ENCODE data around the gene MYBPH.

Gene MYBPH

GRCh38 chr1:203129501-203130231 lies 46.0 kb downstream of the MYBPH start:
- no peak for DNase-seq (ENCODE audit: low spot score)

GRCh38 chr1:203128716-203129500 lies 46.7 kb downstream of the MYBPH start:
- no peak for DNase-seq (ENCODE audit: low spot score)

GRCh38 chr1:203128431-203128715 lies 47.3 kb downstream of the MYBPH start:
- DNase-seq (ENCODE audit: low spot score), result no peak

- DNase-seq (ENCODE audit: low spot score), result peak; percentile 81
Observed at GRCh38 chr1:203127666-203128430, 47.8 kb downstream of the MYBPH start, which contains the start of gene ADORA1. TSS of gene ADORA1 (plus strand) at chr1:203127726. CDS start at chr1:203128842, 1,116 bp downstream.

- DNase-seq (ENCODE audit: low spot score), result no peak
Observed at GRCh38 chr1:203126866-203127665, 48.6 kb downstream of the MYBPH start.

- DNase-seq (ENCODE audit: low spot score), result peak; percentile 76
Observed at GRCh38 chr1:203126151-203126865, 49.3 kb downstream of the MYBPH start.

- DNase-seq (ENCODE audit: low spot score), result no peak
Observed at GRCh38 chr1:203124546-203125317, 50.9 kb downstream of the MYBPH start.

GRCh38 chr1:203124011-203124410 lies 51.6 kb downstream of the MYBPH start:
- no peak for DNase-seq (ENCODE audit: low spot score)

- no peak for DNase-seq (ENCODE audit: low spot score)
Observed at GRCh38 chr1:203122159-203122558, 53.5 kb downstream of the MYBPH start.

GRCh38 chr1:203121186-203122015 lies 54.2 kb downstream of the MYBPH start:
- no peak for DNase-seq (ENCODE audit: low spot score)

- DNase-seq (ENCODE audit: low spot score), result no peak
Observed at GRCh38 chr1:203120325-203121153, 55.1 kb downstream of the MYBPH start.

Data from iPS-NIHi11 (cell line).